Esophagus squamous epithelium (tissue), 5 donors: ENCODE results near the gene PCDHB7. TPM values are rescaled to one million over a fixed set of nuclear protein-coding genes. Genes with fewer than 3 reads are reported as not detected.
"Not testable (repeated sequence)": the region's sequence is repeated elsewhere in the genome, so short reads cannot be mapped to it uniquely, and the experiment has no call there.

Source experiments
- DNase-seq: peaks from one replicate; lab custom pipeline; 2025; lab: John Stamatoyannopoulos, UW
- H3K27ac ChIP-seq, 4 donors: fragments of 200-600 bp; sonication (generic); one replicate each; pipeline ENCODE4 v1.5.1; 2016 to 2019; ENCODE audit warnings: mild to moderate bottlenecking in 1 of 4
- H3K27me3 ChIP-seq, 4 donors: fragments of 200-600 bp; sonication (generic); 1 replicate in 3 of 4; 2 replicates in 1 of 4; pipeline versions ENCODE4 v1.5.1 to v1.6.0; 2017 to 2021; ENCODE audit warnings: antibody characterized with exemption in 1 of 4
- H3K36me3 ChIP-seq, 3 donors: fragments of 200-600 bp; sonication (generic); one replicate each; pipeline ENCODE4 v1.5.1; 2016 to 2019
- H3K4me1 ChIP-seq, 3 donors: fragments of 200-600 bp; sonication (generic); one replicate each; pipeline ENCODE4 v1.5.1; 2017 to 2019
- H3K4me3 ChIP-seq, 4 donors: fragments of 200-600 bp; sonication (generic); 1 replicate in 3 of 4; 2 replicates in 1 of 4; pipeline ENCODE4 v1.5.1; 2016 to 2019; ENCODE audit warnings: mild to moderate bottlenecking in 2 of 4, moderate library complexity in 1 of 4
- H3K9me3 ChIP-seq, 3 donors: fragments of 200-600 bp; sonication (generic); one replicate each; pipeline ENCODE4 v1.5.1; 2016 to 2019
- CTCF ChIP-seq, 6 experiments: fragments of 450-650 bp in 4 of 6; fragments of 200-600 bp in 2 of 6; sonication (generic) in 2 of 6; IDR thresholded peaks; one replicate each; pipeline ENCODE4 v1.5.1; 2016 to 2019; ENCODE audit warnings: antibody characterized with exemption in 6 of 6, mild to moderate bottlenecking in 4 of 6, moderate library complexity in 4 of 6
- POLR2A ChIP-seq, 4 donors: fragments of 450-650 bp; IDR thresholded peaks; one replicate each; pipeline ENCODE4 v1.6.1; 2017; ENCODE audit warnings: antibody characterized with exemption in 4 of 4, mild to moderate bottlenecking in 4 of 4, moderate library complexity in 3 of 4
- WGBS, 2 donors: methylation state at CpG; one replicate each; pipeline ENCODE4 v1.1.5; 2018; 5-methylcytosine and 5-hydroxymethylcytosine counted together
- intact Hi-C: fragments of 100-400 bp; cut with DNase I; formaldehyde crosslinking; loops from one replicate; pipeline ENCODE4 v1.15.0; 2022
- total RNA-seq, 4 donors: library from RNA; depleted of rRNA; stranded (reverse); fragments of >200 nt; gene quantifications; one replicate each; pipeline ENCODE4 v1.1.0, GENCODE V29; 2016
- donor health status: DM: yes; HTN: yes; CAD: no.

Gene PCDHB7
- total RNA-seq, 4 donors from 2014 or later = 0.76 to 0.95 (median 0.87) TPM; not detected in 1

DNA sequence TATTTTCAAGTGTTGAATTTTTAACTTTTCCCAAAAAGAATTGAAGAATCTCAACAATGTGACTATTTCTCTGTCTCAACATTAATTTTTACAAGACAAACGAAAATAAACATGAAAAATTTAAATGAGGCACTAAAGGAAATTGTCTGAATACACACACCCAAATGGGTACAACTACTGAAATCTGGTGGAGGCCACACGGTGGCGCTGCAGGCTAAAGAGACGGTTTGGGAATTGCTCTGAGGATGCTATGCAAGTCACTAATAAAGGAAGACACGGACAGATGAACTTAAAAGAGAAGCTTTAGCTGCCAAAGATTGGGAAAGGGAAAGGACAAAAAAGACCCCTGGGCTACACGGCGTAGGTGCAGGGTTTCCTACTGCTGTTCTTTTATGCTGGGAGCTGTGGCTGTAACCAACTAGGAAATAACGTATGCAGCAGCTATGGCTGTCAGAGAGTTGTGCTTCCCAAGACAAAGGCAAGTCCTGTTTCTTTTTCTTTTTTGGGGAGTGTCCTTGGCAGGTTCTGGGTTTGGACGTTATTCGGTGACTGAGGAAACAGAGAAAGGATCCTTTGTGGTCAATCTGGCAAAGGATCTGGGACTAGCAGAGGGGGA is 19.8 kb downstream of the PCDHB7 start, which contains the start of gene PCDHB10:
Gene PCDHB10 (plus strand): TSS at position 244 of the 616 bp plus-strand sequence. CDS start 200 bp downstream, at position 444.
- Histone ChIP-seq H3K36me3 (no peaks in the 10 kb centered on the region), H3K27ac (no peak within 1 kb of the TSS), H3K9me3 (peaks cover 0 to 77% (median 35%) of the 10 kb centered on the region in 3 donors), H3K4me1 (no peaks in the 10 kb centered on the region), H3K4me3 (peak within 1 kb of the TSS in 1 of 4 donors; percentile 43), H3K27me3 (peaks cover 0 to 12% (median 0%) of the 10 kb centered on the region in 4 donors)
- DNase-seq = no peak
- intact Hi-C loops = no loop called here
- TF ChIP-seq POLR2A (IDR thresholded peaks at IDR 0.05) (no peak), CTCF (IDR thresholded peaks at IDR 0.05) (peak in 2 of 6 experiments; percentile 15 to 44)
- 7 to 21% methylated on average over 10 of the region's 10 CpGs for WGBS, 2 donors

DNA sequence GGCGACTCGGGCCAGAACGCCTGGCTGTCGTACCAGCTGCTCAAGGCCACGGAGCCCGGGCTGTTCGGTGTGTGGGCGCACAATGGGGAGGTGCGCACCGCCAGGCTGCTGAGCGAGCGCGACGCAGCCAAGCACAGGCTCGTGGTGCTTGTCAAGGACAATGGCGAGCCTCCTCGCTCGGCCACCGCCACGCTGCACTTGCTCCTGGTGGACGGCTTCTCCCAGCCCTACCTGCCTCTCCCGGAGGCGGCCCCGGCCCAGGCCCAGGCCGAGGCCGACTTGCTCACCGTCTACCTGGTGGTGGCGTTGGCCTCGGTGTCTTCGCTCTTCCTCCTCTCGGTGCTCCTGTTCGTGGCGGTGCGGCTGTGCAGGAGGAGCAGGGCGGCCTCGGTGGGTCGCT is 21.9 kb downstream of the PCDHB7 start:
- intact Hi-C loops, H3K27ac ChIP-seq, H3K4me3 ChIP-seq, H3K36me3 ChIP-seq, H3K27me3 ChIP-seq, H3K4me1 ChIP-seq, DNase-seq: not testable (repeated sequence)
- 26% methylated on average over 5 of the region's 37 CpGs; no CpG with 5 or more reads in 1 of the 2 donors for WGBS, 2 donors
- H3K9me3 ChIP-seq = peaks cover 0 to 81% (median 38%) of the 10 kb centered on the region in 3 donors

DNA sequence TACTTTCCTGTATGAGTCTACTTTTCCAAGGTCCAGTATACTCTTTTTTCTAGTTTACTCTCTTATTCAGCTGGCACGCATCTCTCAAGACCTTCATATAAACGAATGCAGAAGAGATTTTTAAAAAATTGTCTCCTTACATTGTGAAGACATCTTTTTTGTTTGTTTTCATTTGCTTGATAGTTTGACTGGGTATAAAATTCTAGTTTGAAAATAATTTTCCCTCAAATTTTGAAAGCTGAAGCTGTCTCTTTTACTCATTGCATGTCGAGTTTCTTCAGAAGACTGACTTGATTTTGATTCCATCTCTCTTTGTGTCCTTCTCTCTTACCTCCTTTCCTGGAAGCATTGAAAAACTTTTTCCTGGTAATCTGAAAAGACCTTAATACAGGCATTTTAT is 23.9 kb downstream of the PCDHB7 start:
- Histone ChIP-seq H3K36me3 (no peaks in the 10 kb centered on the region), H3K4me1 (no peaks in the 10 kb centered on the region), H3K9me3 (peaks cover 0 to 79% (median 30%) of the 10 kb centered on the region in 3 donors), H3K27ac (no peak overlapping the region), H3K4me3 (no peak overlapping the region), H3K27me3 (no peaks in the 10 kb centered on the region)
- intact Hi-C loops = no loop called here
- WGBS, 2 donors = 46 to 47% methylated on average over 3 of the region's 3 CpGs
- TF ChIP-seq CTCF (IDR thresholded peaks at IDR 0.05) = no peak
- no peak for TF ChIP-seq POLR2A (IDR thresholded peaks at IDR 0.05)
- no peak for DNase-seq

DNA sequence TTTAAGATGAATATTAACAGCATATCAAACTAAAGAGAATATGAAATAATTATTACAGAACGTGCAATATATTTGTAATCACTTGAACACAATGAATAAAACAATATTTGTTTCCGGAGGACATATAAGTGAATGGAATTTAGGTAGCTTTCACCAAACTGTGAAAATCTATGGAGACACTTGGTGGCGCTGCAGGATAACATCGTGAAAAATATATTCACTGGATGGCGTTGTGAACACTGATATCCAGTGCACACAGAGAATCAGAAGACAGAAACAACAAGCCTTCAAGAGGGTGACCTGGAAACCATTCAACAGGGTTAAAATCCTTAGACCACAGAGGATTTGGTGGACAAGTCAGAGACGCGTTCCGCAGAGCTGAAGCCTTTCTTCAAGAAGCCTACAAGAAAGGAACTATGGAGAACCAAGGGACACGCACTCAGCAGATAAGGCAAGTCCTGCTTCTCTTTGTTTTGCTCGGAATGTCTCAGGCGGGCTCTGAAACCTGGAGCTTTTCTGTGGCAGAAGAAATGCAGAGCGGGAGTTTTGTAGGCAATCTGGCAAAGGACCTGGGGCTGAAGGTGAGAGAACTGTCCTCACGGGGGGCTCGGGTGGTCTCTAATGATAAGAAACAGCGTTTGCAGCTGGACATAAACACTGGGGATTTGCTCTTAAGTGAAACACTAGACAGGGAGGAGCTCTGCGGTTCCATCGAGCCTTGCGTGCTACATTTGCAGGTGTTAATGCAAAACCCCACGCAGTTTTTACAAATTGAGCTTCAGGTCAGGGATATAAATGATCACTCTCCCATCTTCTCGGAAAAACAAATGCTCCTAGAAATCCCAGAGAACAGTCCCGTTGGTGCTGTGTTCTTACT is 27.2 kb downstream of the PCDHB7 start, which contains the start of gene PCDHB11:
Gene PCDHB11 (plus strand): TSS at position 269 of the 877 bp plus-strand sequence. CDS start 148 bp downstream, at position 417.
- Histone ChIP-seq H3K9me3 (peaks cover 0 to 87% (median 47%) of the 10 kb centered on the region in 3 donors), H3K27me3 (no peaks in the 10 kb centered on the region), H3K4me3 (peak within 1 kb of the TSS in 2 of 4 donors; percentile 14 to 32), H3K36me3 (no peaks in the 10 kb centered on the region), H3K27ac (no peak within 1 kb of the TSS), H3K4me1 (no peaks in the 10 kb centered on the region)
- intact Hi-C loops = no loop called here
- no peak for DNase-seq
- WGBS, 2 donors = 35 to 48% methylated on average over 19 to 20 of the region's 21 CpGs
- TF ChIP-seq POLR2A (IDR thresholded peaks at IDR 0.05) (no peak), CTCF (IDR thresholded peaks at IDR 0.05) (peak in 1 of 6 experiments; percentile 17)

DNA sequence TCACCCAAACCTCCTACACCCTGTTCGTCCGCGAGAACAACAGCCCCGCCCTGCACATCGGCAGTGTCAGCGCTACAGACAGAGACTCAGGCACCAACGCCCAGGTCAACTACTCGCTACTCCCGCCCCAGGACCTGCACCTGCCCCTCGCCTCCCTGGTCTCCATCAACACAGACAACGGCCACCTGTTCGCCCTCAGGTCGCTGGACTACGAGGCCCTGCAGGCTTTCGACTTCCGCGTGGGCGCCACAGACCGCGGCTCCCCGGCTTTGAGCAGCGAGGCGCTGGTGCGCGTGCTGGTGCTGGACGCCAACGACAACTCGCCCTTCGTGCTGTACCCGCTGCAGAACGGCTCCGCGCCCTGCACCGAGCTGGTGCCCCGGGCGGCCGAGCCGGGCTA is 28.7 kb downstream of the PCDHB7 start:
- H3K4me3 ChIP-seq, intact Hi-C loops, H3K36me3 ChIP-seq, DNase-seq, H3K27me3 ChIP-seq, H3K27ac ChIP-seq, H3K4me1 ChIP-seq: not testable (repeated sequence)
- 34 to 53% methylated on average over 6 to 10 of the region's 38 CpGs for WGBS, 2 donors
- H3K9me3 ChIP-seq = peaks cover 0 to 81% (median 37%) of the 10 kb centered on the region in 3 donors

GRCh38 chr5:141201646-141202045 is 29.2 kb downstream of the PCDHB7 start:
- H3K4me1 ChIP-seq, H3K27me3 ChIP-seq, H3K4me3 ChIP-seq, DNase-seq, intact Hi-C loops, H3K27ac ChIP-seq, H3K36me3 ChIP-seq: not testable (repeated sequence)
- H3K9me3 ChIP-seq = peaks cover 0 to 76% (median 31%) of the 10 kb centered on the region in 3 donors
- 50 to 57% methylated on average over 4 to 9 of the region's 35 CpGs for WGBS, 2 donors
